NCI-H2081 (cell line): ENCODE data around the gene VAT1L.
A peak's percentile ranks its signal among the peaks of the same experiment; 100 is the strongest.

Source experiments
- DNase-seq, 2 experiments: peaks; one replicate each; lab custom pipeline; 2025; lab: John Stamatoyannopoulos, UW

The VAT1L gene

GRCh38 chr16:77869997-77870813, 81.8 kb downstream of the VAT1L start:
- DNase-seq: no peak

GRCh38 chr16:77871932-77872331, 83.6 kb downstream of the VAT1L start:
- no peak for DNase-seq

DNA sequence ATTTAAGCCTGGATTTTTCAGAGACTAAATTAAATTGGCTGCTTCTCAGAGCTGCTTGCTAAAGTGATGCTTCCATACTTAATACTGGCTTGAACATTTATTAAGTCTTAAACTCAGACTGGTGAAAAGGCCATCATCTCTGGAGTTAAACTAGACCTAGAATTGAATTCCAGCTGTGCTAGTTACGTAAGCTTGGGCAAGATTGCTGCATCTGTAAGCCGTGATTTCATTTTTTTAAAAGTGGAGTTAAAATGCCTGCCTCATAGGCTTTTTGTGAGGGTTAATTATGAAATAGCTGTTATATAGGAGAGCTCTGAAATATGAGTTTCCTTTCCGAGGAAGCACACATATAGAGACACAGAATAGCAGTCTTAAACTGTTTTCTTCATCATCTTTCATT, 84.7 kb downstream of the VAT1L start:
- DNase-seq: no peak

DNA sequence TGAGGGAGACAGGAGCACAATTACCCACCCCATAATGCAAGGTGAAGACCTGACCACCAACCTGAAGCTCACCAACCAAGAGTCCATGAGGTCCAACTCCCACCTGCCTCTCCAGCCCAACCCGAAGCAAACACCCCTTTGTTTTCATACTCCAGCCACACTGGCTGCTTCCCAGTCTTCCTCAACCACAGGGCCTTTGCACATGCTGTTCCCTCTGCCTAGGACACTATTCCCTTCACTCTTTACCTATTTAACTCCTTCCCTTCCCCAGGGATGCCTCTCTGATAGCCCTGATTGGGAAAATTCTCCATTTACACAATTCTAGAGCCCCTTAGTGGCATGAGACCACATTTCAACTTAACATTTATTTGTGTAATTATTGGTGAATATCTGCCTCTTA, 86.0 kb downstream of the VAT1L start:
- no peak for DNase-seq

DNA sequence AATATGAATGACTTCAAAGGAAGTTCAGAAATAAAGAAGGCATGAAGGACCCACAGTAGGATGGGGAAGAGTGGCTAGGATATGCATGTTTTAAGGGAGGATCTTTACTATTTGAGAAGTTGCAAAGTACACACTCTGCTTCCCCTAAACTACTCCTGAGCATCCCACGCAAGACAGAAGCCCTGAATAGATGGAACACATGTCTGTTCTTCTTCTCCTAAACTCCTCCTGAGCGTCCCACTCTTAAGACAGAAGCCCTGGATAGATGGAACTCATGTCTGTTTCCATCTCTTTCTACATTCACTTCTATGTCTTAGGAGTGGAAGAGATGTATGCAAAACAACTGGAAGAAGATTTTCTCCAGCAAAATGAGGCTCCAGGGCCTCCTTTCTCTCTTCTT, 88.4 kb downstream of the VAT1L start:
- DNase-seq: no peak

DNA sequence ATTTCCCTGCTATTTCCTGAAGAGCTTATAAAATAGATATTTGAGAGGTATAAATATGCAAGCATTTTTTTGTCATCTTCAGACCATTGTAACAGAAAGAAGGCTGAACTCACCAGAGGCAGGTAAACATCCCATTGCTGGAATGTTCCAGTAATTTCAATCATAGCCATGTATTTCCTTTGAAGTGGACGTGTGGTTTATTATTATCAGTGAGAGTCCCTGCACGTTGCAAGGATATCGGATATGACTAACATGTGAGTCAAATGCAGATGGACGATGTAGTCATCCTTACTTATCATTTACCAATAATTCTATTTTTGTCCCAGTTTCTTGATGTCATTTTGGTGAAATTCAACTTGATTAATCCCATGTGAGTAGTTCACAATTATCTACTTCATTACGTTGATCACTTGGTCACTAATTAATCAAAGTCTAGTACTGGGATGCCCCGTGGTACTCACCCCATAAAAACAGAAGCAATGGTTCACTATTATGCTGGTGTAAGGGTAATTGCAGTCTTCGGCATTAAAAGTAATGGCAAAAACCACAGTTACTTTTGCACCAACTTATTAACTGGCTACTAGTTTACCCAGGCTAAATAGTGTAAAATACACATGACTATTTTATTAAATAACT, 89.5 kb downstream of the VAT1L start:
- DNase-seq: no peak

GRCh38 chr16:77881355-77882030, 93.1 kb downstream of the VAT1L start:
- peak in 1 of 2 experiments; percentile 44 for DNase-seq

- no peak for DNase-seq
These were observed 94.0 kb downstream of the VAT1L start for GRCh38 chr16:77882358-77882757.

- DNase-seq: no peak
These were observed 97.4 kb downstream of the VAT1L start for GRCh38 chr16:77885571-77886295.

- DNase-seq: no peak
These were observed 100.5 kb downstream of the VAT1L start for GRCh38 chr16:77888871-77889270.

GRCh38 chr16:77890075-77890474, 101.7 kb downstream of the VAT1L start:
- no peak for DNase-seq

GRCh38 chr16:77894162-77894561, 105.8 kb downstream of the VAT1L start:
- no peak for DNase-seq

GRCh38 chr16:77895962-77896361, 107.6 kb downstream of the VAT1L start:
- no peak for DNase-seq

DNA sequence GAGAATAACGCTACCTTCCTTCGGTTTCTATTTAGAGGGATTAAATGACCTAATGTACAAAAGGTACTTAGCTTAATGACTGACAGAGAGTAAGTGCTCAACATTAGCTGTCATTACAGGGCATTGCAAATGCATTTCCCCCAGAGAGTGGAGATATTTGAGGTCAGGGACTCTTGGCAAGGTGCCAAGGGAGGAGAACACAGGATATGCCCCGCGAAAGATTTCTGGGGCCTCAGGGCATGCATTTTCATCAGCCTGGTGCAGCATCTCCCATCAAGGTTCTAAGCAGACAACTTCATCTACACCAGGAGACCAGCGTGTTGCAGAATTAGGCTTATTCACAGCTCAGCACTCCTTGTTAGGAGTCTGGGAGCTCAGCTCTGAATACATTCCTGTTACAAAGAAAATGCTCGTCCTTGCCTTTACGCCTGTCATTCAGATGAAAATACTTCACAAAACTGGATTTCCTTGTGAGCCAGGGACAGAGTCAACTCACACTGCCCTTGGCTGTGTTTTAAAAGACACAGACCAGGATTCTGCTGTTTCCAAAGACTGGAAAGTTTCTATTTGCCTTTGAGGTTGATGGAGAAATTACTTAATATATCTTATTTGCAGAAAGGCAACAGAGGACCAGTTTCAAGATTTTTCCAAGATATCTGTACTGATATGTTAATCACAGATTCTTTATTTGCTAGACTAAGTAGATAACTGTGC, 108.2 kb downstream of the VAT1L start:
- peak; percentile 11 to 33 for DNase-seq

- no peak for DNase-seq
These were observed 108.7 kb downstream of the VAT1L start for GRCh38 chr16:77897129-77897437.

DNA sequence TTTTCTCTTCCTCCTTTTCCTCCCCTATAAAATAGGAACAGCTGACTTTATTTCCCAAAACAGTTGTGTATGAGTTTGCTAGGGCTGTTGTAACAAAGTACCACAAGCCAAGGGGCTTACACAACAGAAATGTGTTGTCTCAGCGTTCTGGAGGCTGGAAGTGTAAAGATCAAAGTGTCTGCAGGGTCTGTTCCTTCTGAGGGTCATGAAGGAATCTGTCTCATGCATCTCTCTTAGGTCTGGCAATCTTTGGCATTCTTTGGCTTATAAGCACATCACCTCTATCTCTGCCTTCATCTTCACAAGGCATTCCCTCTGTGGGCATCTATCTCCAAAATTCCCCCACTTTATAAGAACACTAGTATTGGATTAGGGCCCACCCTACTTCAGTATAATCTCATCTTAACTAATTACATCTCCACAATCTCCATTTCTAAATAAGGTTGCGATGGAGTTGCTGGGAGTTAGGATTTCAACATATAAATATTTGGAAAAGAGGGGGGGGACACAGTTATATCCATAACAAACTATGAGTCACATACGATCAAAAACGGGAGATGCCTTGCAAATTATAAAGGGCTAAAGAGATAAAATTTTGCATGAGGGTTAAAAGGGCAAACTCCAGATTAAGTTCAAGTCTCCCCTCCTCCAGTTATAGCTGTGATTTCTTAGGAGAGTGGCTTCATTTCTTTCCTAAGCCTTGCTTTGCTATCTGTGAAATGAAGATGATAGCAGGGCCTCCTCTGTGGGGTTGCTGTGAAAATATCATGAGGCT, 109.7 kb downstream of the VAT1L start:
- no peak for DNase-seq

GRCh38 chr16:77898671-77899211, 110.4 kb downstream of the VAT1L start:
- peak; percentile 30 to 83 for DNase-seq

DNA sequence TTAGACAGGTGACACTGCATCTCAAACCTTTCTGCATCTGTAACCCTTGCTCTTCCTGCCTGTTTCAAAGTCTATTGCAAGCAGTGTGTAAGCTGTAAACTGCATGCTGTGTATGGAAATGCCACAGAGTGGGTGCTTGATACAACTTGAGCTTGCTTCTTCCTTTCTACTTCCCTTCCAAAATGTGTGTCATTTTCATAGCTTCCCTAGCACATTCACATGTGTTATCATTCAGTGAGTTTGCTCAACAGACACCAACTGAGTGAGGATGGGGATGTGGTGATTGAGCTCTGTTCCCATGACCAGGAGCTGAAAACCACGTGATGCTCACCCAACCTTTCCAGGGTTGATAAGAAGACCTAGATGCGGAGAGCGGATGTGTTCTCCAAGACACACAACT, 111.1 kb downstream of the VAT1L start:
- no peak for DNase-seq

- DNase-seq: peak; percentile 18 to 81
These were observed 117.1 kb downstream of the VAT1L start for GRCh38 chr16:77905374-77905920.

DNA sequence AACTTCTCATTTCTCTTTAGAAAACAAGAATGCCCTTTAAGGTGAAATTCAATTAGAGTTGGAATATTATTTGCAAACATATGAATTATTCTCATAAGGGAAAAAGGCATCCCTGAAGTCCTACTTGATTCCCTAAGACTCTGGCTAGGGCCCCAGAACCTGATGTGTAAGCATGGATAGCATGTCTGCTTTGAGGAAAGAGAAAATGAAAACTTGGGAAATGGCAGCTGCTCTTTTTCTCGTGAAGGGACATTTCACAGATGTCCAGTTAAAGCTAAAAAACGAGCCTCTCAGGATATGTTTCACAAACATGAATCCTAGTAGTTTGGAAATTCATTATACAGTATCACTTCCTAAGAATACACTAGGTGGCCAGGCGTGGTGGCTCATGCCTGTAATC, 121.7 kb downstream of the VAT1L start:
- no peak for DNase-seq

DNA sequence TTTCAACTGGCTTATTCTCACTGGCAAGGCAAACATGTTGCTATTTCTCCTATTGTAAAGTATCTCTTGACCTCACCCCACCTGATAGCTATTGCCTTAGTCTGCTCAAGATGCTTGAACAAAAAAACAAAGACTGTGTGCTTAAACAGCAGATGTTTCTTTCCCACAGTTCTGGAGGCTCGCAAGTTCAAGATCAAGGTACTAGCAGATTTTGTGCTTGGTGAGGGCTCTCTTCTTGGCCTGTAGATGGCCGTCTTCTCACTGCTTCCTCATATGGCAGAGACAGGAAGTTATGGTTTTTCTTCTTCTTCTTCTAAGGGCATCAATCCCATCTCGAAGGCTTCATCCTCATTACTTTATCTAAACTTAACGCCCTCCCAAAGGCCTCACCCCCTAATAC, 124.3 kb downstream of the VAT1L start:
- no peak for DNase-seq
